HG03439 (cell line): ENCODE measurements around the gene ROPN1B.
"Not testable (repeated sequence)": the region's sequence is repeated elsewhere in the genome, so short reads cannot be mapped to it uniquely, and the experiment has no call there.

Source experiments
- ATAC-seq: cut with Tn5 transposase; IDR thresholded peaks from one replicate; pipeline ENCODE4 v1.9.1; 2021; ENCODE audit warnings: mild to moderate bottlenecking, moderate library complexity; ENCODE audit not compliant: unreplicated experiment

ROPN1B gene

DNA sequence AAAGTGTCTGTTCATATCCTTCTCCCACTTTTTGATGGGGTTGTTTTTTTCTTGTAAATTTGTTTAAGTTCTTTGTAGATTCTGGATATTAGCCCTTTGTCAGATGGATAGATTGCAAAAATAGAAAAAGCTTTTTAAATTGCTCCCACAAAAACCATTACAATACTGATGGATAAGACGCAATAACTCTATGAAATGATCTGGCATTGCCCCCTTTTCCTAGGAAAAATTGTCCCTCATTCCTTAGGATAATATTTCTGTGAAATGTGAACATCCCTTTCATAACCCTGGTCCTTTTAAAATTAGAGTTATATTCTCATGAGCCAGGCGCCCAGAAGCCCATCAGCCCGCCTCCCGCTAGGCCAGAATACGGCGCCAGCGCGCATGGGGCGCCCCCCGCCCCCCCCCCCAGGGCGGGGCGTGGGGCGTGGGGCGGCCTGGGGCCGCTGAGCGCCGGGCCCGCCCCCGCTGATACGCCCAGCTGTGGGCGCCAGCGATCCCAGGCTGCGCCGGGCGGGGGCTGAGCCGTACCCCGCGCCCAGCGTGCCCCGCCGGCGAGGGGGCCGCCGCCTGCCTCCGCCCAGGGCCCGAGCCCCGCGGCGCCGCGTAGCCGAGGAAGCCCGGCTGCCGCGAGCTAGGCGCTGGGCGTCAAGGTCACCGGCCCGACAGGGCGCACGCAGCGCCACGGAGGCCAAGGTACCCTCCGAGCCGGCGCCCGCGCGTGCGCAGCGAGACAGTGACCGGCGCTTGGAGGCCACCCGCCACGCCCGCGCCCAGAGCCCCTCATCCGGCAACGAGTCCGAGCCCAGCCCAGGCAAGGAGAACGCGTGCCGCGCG lies 11.1 kb upstream of the ROPN1B start:
- ATAC-seq, result no peak

DNA sequence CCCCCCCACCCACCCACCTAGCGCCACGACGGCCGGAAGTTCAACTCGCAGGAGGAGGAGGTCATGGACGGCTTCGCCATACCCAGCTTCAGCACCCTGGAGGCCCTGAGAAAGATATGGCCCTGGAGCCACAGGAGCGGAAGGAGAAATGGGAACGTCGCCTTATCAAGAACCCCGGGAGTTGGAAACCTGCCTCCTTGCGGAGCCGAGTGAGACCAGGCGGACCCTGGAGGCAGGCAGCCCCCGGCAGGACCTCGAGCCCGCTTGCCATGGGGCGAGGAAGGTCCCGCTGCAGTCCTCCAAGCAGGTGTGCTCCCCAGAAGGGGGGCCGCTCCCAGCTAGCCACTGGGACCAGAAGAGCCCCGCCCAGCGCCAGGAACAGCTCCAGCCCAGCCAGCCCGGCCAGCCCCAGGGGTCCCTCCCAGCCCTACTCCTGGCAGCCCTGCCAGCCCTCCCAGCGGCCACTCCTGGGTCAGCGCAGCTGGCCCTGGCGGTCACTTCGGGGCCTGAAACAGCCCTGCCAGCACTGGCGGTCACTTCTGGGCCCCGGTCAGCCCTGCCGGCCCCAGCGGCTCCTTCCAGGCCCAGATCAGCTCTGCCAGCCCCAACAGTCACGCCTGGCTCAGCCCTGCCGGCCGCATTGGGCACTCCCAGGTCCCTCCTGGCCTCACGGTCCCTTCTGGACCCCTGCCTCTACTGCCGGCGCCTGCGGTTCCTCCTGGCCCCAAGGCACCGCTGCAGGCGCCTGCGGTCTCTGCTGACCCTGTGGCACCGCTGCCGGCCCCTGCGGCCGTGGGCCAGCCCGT lies 10.3 kb upstream of the ROPN1B start:
- no peak for ATAC-seq

DNA sequence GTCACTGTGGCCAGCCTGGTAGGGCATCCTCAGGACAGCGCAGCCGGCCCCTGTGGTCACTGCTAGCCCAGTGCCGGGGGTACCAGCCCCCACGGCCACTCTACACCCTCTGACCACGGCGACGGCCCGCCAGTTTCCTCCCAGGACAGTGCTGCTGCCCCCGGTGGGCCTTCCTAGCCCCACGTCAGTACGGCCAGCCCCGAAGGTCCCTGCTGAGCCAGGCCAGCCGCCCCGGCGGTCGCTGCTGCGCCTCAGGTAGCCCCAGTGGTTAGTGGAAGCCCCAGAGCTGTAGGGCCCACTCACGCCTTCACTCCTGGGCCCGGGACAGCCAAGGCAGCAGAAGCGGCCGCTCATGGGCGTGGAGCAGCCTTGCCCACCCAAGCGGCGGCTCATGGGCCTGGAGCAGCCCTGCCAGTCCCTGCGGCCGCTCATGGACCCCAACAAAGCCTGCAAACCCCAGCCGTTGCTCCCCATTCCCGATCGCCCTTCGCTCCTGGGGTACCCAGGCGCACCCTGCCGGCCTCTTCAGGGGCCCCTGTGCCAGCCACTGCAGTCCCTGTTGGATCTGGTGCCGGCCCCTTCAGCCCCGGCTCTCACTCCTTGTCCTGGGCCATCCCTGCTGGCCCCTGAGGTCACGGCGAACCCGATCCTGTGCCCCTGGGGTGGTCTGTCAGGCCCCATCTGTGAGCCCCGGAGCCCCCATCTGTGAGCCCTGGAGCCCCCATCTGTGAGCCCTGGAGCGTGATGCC lies 9.5 kb upstream of the ROPN1B start:
- no peak for ATAC-seq

DNA sequence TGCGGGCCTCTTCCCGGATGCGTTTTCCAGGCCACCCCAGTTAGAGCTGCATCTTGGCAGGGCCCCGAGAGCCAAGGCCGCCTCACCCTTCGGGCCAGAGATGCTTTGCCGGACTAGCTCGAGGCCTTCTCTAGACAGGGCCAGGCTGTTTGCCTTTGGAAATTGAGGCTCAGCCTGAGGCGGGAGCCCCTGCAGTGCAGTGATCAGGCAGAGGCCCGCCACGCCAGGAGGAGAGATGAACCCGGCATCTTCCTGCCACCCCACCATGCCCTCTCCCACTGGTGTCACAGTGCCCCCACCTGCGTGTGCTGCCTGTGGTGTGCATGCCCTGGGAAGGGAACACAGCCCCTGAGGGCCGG lies 8.9 kb upstream of the ROPN1B start:
- ATAC-seq, result no peak

DNA sequence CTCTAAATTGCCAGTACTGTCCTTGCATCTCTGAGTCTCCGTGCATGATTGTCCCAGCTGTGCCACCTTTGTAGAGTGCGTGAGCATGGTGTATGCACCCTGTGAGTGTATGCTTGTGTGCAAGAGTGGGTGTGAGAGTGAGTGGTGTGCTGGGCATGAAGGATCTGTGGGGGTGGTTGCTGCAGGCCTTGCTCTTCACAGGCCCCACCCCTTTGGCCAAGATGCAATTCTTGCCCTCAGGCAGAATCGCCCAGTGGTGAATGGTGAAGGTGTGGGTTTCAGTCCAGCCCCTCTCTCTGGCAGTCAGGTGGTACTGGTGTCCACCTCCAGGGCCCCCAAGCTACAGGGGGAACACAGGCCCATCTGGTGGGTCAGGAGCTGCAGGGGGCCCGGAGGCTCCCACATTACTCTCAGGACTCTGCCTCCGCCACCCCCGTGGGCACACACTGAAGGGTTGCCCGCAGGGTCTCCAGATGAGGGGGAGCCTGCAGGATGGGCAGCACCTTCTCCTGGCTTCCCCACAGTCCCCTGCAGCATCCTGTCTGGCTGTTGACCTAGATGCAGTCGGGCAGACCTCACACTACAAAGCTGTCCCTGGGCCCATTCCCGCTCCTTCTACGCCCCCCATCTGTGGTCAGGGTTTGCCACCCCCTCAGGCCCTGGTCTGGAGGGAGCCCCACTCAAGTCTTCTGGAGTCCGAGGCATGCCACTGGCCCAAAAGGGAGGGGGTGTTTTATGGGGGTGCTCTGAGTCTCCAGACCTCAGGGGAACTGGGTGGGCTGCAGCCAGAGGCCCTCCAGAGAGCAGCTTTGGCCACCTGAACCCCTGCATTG lies 8.3 kb upstream of the ROPN1B start:
- ATAC-seq, result no peak

DNA sequence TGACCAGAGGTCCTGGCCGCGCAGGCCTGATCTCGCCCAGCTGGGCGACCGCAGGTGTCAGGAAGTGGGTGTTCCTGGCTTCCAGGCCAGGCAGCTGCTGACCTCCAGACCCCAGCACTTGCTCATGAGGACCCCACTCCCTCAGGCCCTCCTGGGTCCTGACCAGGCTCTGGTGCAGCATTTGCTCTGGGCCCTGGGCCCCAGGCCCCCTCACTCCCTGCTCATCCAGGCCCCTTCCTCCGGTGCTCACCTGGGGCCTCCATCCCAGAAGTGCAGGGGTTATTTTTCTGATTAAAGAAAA lies 7.7 kb upstream of the ROPN1B start:
- no peak for ATAC-seq

DNA sequence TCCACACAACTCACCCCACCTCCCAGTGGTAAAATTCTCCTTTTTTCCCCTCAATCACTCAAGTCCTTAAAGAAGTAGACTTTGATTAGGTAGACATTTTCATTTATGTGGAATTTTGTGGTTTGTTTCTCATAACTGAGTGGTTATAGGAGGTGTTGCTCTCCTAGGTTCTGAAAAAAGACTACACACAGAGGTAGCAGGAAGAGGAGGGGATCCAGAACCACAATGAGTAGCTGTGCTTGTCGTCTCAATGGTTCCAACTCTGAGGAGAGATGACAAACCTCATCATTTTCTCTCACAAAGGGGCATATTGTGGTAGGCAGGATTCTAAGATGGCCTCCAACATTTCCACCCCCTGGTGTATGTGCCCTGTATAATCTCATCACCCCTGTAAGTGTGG lies 5.1 kb upstream of the ROPN1B start:
- not testable (repeated sequence) for ATAC-seq

DNA sequence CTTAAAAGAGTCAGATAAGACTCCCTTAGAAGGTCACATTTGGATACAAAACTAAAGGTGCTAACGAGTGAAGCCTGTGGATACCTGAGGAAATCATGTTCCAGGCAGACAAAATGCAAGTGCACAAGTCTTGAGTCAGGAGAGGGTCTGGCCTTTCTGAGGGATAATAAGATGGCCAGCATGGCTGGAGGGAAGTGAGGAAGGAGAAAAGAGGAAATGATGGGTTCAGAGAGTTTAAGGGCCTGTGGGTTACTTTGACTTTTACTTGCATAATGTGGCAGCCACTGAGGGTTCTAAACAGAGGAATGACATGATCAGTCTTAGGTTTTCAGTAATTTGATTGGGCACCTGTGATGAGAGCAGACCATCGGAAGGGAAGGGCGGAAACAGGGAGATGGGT lies 3.5 kb upstream of the ROPN1B start:
- no peak for ATAC-seq

DNA sequence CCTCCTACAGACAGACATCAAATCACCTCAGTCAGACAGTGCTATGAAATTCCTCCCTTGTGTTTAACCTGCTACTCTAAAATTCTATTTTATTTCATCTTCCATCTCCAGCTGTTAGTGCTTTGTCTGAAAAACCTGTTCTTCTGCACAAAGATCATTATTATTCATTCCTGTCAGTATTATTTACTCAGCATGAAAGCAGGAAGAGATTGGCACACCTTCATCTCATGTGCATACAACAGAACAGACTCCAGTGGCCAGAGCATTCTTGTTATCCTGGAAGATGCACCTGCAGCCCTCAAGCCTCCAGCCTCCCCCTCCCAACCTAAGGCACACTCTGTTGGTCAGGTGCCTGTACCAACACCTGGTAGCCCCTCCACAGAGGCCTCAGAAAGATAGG lies 1.8 kb upstream of the ROPN1B start:
- ATAC-seq, result no peak

DNA sequence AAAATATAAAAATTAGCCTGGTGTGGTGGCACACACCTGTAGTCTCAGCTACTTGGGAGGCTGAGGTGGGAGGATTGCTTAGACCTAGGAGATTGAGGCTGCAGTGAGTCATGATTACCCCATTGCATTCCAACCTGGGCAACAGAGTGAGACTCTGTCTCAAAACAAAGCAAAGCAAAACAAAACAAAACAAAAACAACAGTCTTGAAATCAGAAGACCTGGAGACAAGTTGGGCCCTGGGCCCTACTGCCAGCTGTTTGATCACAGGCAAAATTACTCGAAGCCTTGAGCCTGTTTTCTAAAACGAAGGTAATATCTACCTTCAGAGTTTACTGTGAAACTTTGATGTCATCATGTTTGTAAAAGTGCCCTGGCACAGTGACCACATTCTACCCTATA lies 857 bp upstream of the ROPN1B start:
- ATAC-seq, result not testable (repeated sequence)

DNA sequence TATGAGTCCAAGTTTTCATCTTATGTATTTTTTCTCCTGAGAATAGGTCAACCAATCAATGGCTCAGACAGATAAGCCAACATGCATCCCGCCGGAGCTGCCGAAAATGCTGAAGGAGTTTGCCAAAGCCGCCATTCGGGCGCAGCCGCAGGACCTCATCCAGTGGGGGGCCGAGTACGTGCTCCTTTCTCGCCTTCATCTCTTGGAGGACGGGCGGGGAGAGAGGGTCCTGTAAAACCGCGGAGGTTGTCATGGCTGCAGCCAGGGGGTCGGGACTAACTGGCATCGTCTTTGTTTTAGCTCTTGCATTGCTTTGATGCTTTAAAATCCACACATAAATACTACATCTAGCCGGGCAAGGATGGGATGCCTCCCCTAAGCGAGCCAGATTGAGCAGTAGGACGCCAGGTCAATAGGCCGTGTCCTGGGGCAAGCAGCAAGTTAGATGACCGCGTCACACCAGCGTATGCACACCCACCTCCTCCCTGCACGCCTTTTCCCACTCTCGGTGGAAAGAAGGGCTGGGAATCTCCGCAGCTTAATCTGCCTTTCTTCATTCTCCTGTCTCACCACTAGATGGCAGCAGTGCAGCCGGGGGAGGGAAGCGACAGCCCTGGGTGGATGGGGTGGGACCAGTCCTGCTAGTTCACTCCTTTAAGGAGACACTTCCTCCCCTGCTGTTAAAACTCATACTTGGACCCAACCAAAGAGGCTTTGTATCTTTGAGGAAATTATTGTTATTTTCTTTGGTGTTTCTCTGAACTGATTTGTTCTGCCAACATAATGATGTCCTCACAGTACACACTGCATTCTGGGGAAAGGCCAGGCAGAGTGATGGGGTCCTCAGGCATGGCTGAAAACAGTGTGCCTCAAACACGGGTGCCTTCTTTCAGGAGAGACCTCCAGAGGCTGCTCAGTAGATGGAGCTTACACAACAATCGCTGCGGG lies 3.3 kb downstream of the ROPN1B start:
- ATAC-seq, result not testable (repeated sequence)

DNA sequence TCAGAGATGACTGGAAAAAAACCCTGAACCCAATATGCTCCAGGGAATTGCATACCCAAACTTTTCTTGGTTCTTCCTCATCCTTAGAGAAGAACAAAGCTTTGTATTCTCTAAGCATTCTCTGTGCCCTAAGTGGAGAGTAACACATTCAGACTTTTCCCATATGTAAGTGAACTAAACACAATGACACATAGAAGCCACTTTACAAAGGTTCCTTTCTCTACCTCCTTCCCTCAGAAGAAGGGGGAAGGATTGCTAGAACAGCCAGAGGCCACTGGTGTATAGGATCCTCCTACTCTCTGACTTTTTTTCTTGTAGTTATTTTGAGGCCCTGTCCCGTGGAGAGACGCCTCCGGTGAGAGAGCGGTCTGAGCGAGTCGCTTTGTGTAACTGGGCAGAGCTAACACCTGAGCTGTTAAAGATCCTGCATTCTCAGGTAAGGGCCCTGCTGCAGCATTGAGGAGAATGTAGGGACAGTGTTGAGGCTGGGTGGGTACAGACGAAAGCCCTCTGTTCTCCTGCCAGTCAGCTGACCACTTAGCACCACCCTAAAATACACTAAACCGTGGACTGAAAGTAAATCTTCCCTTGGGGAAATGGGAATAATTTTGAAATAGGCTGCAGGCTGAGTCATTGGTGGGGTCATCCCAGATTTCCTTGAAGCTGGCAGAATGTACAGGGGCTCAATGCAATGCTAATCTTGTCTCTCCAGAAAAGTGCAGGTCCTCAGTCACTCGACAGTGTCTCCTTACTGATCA lies 6.4 kb downstream of the ROPN1B start:
- not testable (repeated sequence) for ATAC-seq

DNA sequence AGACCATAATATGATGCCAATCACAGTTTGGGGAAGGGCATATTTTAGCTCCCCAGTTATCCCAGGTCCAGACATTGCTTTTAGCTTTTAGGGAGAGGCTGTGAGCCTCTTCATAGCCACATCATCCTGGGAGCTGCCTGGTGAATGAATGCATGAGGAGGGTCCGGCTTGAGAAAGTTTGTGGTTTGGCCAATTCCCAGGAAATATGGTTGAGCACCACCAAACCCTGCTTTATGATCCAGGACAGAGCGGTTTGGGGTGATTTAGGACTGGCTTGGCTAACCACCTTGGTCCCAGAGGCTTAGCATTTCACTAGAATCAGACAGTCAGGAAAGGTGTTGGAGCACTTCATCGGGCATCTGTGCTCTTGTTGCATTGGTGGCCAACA lies 7.0 kb downstream of the ROPN1B start:
- ATAC-seq, result not testable (repeated sequence)

DNA sequence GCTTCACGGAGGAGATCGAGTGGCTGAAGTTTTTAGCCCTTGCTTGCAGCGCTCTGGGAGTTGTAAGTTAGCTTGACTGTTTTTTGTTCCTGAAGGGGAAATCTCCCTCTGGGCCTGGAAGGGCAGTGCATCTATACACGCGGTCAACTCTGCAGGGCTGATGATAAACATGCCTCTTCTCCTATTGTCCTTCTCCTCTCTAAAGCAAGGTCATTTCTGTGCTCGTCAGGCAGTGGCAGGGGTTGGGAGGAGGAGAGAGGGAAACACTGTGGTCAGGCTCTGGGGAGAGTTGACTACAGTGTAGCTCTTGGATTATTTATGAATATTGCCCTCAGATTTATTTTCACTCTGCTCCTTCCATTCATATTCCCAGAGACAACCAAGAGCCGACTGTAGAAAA lies 8.1 kb downstream of the ROPN1B start:
- not testable (repeated sequence) for ATAC-seq

DNA sequence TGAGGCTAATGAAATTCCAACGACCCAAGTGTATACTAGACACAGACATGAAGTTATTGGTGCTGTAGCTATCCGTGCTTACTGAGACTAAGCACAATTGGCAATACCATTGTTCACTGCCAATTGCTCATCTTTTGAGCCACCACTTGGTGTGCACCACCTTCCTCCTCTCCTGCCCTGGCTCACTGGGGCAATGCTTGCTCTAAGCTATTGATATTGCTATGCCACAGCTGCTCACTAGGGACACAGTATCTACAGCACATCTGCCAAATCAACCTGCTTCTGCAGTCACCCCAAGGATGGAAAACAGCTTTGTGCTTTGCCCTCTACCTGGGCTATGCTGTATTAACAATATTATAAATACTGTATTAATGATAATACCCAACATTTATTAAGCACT lies 16.0 kb downstream of the ROPN1B start:
- not testable (repeated sequence) for ATAC-seq

DNA sequence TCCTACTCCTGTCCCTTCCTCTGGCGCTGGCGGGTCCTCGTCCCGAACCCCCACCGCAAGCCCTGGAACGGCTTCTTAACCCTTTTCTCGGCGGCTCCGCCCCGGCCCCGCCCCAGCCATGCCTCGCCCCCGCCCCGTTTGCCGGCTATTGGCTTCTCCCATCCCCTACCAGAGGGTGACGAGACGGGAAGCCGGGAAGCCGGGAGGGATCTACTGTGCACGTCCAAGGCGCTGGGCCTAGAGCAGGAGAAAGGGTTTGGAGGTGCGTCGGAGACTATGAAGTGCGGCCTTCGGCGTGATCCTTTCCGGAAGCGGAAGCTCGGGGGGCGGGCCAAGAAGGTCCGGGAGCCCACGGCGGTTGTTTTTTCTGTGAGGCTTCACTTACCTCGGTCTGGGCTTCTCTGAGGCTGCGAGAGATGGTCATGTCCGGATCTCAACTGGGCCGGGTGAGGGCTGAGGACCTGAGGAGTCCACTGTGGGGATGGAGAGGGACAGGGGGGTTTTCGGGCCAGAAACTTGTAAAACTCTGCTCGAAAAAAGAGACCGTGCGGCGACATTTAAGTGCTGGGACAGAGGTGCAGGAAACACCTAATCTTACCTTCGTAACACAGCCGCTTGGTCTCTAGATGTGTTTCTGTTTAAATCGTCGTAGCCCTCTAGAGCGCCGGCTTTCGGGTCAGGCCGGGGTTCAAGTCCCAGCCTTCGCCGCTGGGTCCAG lies 21.4 kb downstream of the ROPN1B start:
- no peak for ATAC-seq

DNA sequence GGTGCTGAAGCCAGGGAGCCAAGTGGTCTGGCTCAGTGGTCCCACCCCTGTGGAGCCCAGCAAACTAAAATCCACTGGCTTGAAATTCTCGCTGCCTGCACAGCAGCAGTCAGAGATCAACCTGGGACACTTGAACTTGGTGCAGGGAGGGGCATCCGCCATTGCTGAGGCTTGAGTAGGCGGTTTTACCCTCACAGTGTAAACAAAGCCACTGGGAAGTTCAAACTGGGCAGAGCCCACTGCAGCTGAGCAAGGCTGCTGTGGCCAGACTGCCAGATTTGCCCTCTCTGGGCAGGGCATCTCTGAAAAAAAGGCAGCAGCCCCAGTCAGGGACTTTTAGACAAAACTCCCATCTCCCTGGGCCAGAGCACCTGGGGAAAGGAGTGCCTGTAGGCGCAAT lies 27.8 kb downstream of the ROPN1B start:
- ATAC-seq, result not testable (repeated sequence)

DNA sequence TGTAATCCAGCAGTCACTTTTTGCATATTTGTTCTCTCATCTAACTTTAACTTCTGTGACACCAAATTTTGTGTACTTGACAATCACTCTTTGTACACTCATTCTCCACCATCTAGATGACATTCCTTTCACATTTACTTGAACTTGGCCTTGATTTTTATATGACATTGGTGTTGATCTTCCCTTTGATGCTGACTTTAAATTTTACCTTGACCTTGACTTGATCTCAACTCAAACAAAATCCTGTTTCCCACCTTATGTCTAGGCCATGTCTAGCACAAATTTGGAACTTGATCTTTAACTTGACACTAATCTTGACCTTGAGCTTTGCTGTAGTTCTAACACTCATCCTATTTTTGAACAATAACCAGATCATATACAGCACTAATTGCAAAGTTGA lies 33.2 kb downstream of the ROPN1B start:
- no peak for ATAC-seq
